Measurements from ENCODE around the gene ZC3H14.

Gene ZC3H14

GRCh38 chr14:88551980-88552431 is 10.8 kb upstream of the ZC3H14 start:
- FAIRE-seq: no peak

- no peak for FAIRE-seq
These were observed 10.0 kb upstream of the ZC3H14 start for GRCh38 chr14:88552876-88553275.

GRCh38 chr14:88553886-88554456 is 8.9 kb upstream of the ZC3H14 start:
- FAIRE-seq: no peak

GRCh38 chr14:88554457-88555286 is 8.2 kb upstream of the ZC3H14 start, which contains the start of gene PTPN21:
Gene PTPN21, minus strand, starts transcription at chr14:88555007. Its CDS starts 4,590 bp downstream, at chr14:88550417.
- no peak for FAIRE-seq

- FAIRE-seq: no peak
These were observed 6.3 kb upstream of the ZC3H14 start for GRCh38 chr14:88556581-88556980.

- no peak for FAIRE-seq
These were observed 3.0 kb upstream of the ZC3H14 start for GRCh38 chr14:88559852-88560251.

- no peak for FAIRE-seq
These were observed 356 bp upstream of the ZC3H14 start for GRCh38 chr14:88562532-88562830.

GRCh38 chr14:88563845-88564244 is 1.0 kb downstream of the ZC3H14 start:
- FAIRE-seq: no peak

- FAIRE-seq: no peak
These were observed 2.6 kb downstream of the ZC3H14 start for GRCh38 chr14:88565427-88565826.

GRCh38 chr14:88568196-88568595 is 5.4 kb downstream of the ZC3H14 start:
- FAIRE-seq: no peak

GRCh38 chr14:88572117-88572516 is 9.3 kb downstream of the ZC3H14 start:
- FAIRE-seq: no peak

GRCh38 chr14:88576222-88576621 is 13.4 kb downstream of the ZC3H14 start:
- no peak for FAIRE-seq

- FAIRE-seq: no peak
These were observed 21.6 kb downstream of the ZC3H14 start for GRCh38 chr14:88584451-88584850.

GRCh38 chr14:88588081-88588480 is 25.2 kb downstream of the ZC3H14 start:
- FAIRE-seq: no peak

- FAIRE-seq: no peak
These were observed 27.3 kb downstream of the ZC3H14 start for GRCh38 chr14:88590173-88590572.

- FAIRE-seq: no peak
These were observed 29.2 kb downstream of the ZC3H14 start for GRCh38 chr14:88592031-88592430.

GRCh38 chr14:88597038-88597437 is 34.2 kb downstream of the ZC3H14 start:
- FAIRE-seq: no peak

GRCh38 chr14:88597601-88598000 is 34.8 kb downstream of the ZC3H14 start:
- no peak for FAIRE-seq

GRCh38 chr14:88598097-88598675 is 35.3 kb downstream of the ZC3H14 start:
- no peak for FAIRE-seq

GRCh38 chr14:88599326-88599725 is 36.5 kb downstream of the ZC3H14 start:
- FAIRE-seq: no peak

GRCh38 chr14:88599761-88600439 is 37.1 kb downstream of the ZC3H14 start:
- FAIRE-seq: no peak

GRCh38 chr14:88604212-88604611 is 41.4 kb downstream of the ZC3H14 start:
- no peak for FAIRE-seq

- FAIRE-seq: no peak
These were observed 42.8 kb downstream of the ZC3H14 start for GRCh38 chr14:88605594-88605993.

- no peak for FAIRE-seq
These were observed 45.0 kb downstream of the ZC3H14 start for GRCh38 chr14:88607829-88608228.

All from colon (tissue), 2 donors.